ENCODE results near the gene PFKFB4.

The PFKFB4 gene

GRCh38 chr3:48469046-48469915 lies 87.3 kb downstream of the PFKFB4 start:
- no peak overlapping the region for H3K4me3 ChIP-seq (ENCODE audit: low read depth in 1 of 2, low read length in 2 of 2)
- peak overlapping the region; percentile 35 for H3K4me2 ChIP-seq (ENCODE audit: insufficient read depth, low read length)
- H3K27me3 ChIP-seq (ENCODE audit: insufficient read depth, low read length, poor library complexity): no peaks in the 10 kb centered on the region
- H4K20me1 ChIP-seq (ENCODE audit: insufficient read depth, low read length): peaks cover 24% of the 10 kb centered on the region; the same call in 1 of the 2 replicates
- peaks cover 69% of the 10 kb centered on the region for H3K79me2 ChIP-seq (ENCODE audit: insufficient read depth, low read length)
- DNase-seq (no peak), ATAC-seq (ENCODE audit: insufficient read depth, low read depth) (no peak)
- peak overlapping the region; percentile 43; the same call in 1 of the 2 replicates for H3K27ac ChIP-seq (ENCODE audit: low read length)
- no peak overlapping the region for H2AFZ ChIP-seq (ENCODE audit: low read depth, low read length)
- H3K9me3 ChIP-seq (ENCODE audit: insufficient read depth, low read length, severe bottlenecking): no peaks in the 10 kb centered on the region
- peaks cover 49% of the 10 kb centered on the region for H3K36me3 ChIP-seq (ENCODE audit: insufficient read depth, low read length)
- TF ChIP-seq EZH2 (IDR thresholded peaks at IDR 0.05; ENCODE audit: borderline replicate concordance, low read depth, low read length, severe bottlenecking): no peak
- no peak for TF ChIP-seq CTCF (IDR thresholded peaks at IDR 0.05; ENCODE audit: borderline replicate concordance, extremely low read depth, low read length, poor library complexity, severe bottlenecking)
- H3K4me1 ChIP-seq (ENCODE audit: insufficient read depth, low read length): peaks cover 78% of the 10 kb centered on the region
- H3K9ac ChIP-seq (ENCODE audit: low read depth, low read length): peak overlapping the region; percentile 20; the same call in 1 of the 2 replicates

- H3K9me3 ChIP-seq (ENCODE audit: insufficient read depth, low read length, severe bottlenecking): no peaks in the 10 kb centered on the region
- peaks cover 24% of the 10 kb centered on the region; the same call in 1 of the 2 replicates for H4K20me1 ChIP-seq (ENCODE audit: insufficient read depth, low read length)
- peaks cover 74% of the 10 kb centered on the region for H3K4me1 ChIP-seq (ENCODE audit: insufficient read depth, low read length)
- no peak overlapping the region for H3K27ac ChIP-seq (ENCODE audit: low read length)
- H2AFZ ChIP-seq (ENCODE audit: low read depth, low read length): no peak overlapping the region
- no peak for ATAC-seq (ENCODE audit: insufficient read depth, low read depth)
- H3K4me2 ChIP-seq (ENCODE audit: insufficient read depth, low read length): peak overlapping the region; percentile 84; the same call in 1 of the 2 replicates
- peaks cover 49% of the 10 kb centered on the region for H3K36me3 ChIP-seq (ENCODE audit: insufficient read depth, low read length)
- no peak overlapping the region for H3K4me3 ChIP-seq (ENCODE audit: low read depth in 1 of 2, low read length in 2 of 2)
- peaks cover 69% of the 10 kb centered on the region for H3K79me2 ChIP-seq (ENCODE audit: insufficient read depth, low read length)
- H3K9ac ChIP-seq (ENCODE audit: low read depth, low read length): no peak overlapping the region
- no peak for TF ChIP-seq CTCF (IDR thresholded peaks at IDR 0.05; ENCODE audit: borderline replicate concordance, extremely low read depth, low read length, poor library complexity, severe bottlenecking)
- no peak for TF ChIP-seq EZH2 (IDR thresholded peaks at IDR 0.05; ENCODE audit: borderline replicate concordance, low read depth, low read length, severe bottlenecking)
- no peak for DNase-seq
- no peaks in the 10 kb centered on the region for H3K27me3 ChIP-seq (ENCODE audit: insufficient read depth, low read length, poor library complexity)
These were observed 88.3 kb downstream of the PFKFB4 start for GRCh38 chr3:48468329-48468731.
